ENCODE data around the gene VIL1. TPM values are rescaled to one million over a fixed set of nuclear protein-coding genes. Genes with fewer than 3 reads are reported as not detected.

The VIL1 gene
- total RNA-seq, 3 donors from 2014 or later, result 0.11 to 0.24 (median 0.23) TPM

DNA sequence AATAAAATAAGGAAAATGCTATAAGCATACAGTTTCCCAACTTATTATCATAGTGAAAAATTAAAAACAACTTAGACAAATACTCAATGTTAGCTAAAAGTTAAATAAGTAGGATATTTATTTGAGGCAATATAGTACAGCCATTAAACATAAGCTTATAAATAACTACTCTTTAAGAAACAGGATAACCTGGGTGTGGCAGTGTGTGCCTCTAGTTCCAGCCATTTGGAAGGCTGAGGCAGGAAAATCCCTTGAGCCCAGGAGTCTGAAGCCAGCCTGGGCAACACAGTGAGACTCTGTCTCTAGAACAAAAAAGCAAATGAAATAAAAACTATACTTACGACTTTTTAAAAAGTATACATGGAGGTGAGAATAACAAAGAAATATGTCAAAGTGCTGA lies 39.7 kb downstream of the VIL1 start:
- H3K4me3 Mint-ChIP-seq, result no peak overlapping the region
- DNase-seq (no peak), ATAC-seq (no peak)
- H3K27me3 Mint-ChIP-seq (ENCODE audit: low read depth), result no peaks in the 10 kb centered on the region
- peaks cover 10% of the 10 kb centered on the region for H3K9me3 Mint-ChIP-seq
- no peaks in the 10 kb centered on the region for H3K4me1 Mint-ChIP-seq (ENCODE audit: low read depth)
- peaks cover 40% of the 10 kb centered on the region for H3K36me3 Mint-ChIP-seq (ENCODE audit: insufficient read depth)

- no peaks in the 10 kb centered on the region for H3K9me3 Mint-ChIP-seq
- DNase-seq (no peak), ATAC-seq (no peak)
- peaks cover 17% of the 10 kb centered on the region for H3K36me3 Mint-ChIP-seq (ENCODE audit: insufficient read depth)
- H3K4me1 Mint-ChIP-seq (ENCODE audit: low read depth), result peaks cover 8% of the 10 kb centered on the region
- H3K27me3 Mint-ChIP-seq (ENCODE audit: low read depth), result no peaks in the 10 kb centered on the region
- H3K4me3 Mint-ChIP-seq, result no peak overlapping the region
These were observed 47.2 kb downstream of the VIL1 start for GRCh38 chr2:218465987-218466633.

DNA sequence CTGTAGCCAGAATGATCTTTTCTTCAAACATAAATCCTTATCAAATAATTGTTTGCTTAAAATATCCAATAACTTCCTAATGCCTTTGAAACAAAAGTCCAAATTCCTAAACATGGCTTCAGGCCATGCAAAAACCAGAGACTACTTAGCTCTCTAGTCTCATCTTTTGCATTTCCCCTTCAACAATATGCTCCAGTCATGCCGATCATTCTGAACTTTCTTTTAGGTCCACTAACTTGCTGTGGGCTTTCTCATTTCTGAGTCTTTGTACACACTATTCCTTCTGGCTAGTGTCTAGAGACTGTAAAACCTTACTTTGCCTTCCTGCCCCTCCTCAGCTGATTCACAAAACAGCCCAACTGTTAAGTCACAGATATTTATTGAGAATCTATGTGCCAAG lies 51.5 kb downstream of the VIL1 start:
- Mint-ChIP-seq H3K36me3 (ENCODE audit: insufficient read depth) (peaks cover 25% of the 10 kb centered on the region), H3K4me1 (ENCODE audit: low read depth) (peaks cover 15% of the 10 kb centered on the region), H3K27me3 (ENCODE audit: low read depth) (no peaks in the 10 kb centered on the region), H3K4me3 (no peak overlapping the region), H3K9me3 (no peaks in the 10 kb centered on the region)
- no peak for ATAC-seq
- no peak for DNase-seq

GRCh38 chr2:218471036-218471435 lies 52.1 kb downstream of the VIL1 start:
- Mint-ChIP-seq H3K9me3 (no peaks in the 10 kb centered on the region), H3K4me1 (ENCODE audit: low read depth) (peaks cover 14% of the 10 kb centered on the region), H3K36me3 (ENCODE audit: insufficient read depth) (peaks cover 25% of the 10 kb centered on the region), H3K27me3 (ENCODE audit: low read depth) (no peaks in the 10 kb centered on the region), H3K4me3 (no peak overlapping the region)
- ATAC-seq, result no peak
- DNase-seq, result no peak

GRCh38 chr2:218471982-218472381 lies 53.1 kb downstream of the VIL1 start:
- H3K4me1 Mint-ChIP-seq (ENCODE audit: low read depth), result peaks cover 14% of the 10 kb centered on the region
- peaks cover 25% of the 10 kb centered on the region for H3K36me3 Mint-ChIP-seq (ENCODE audit: insufficient read depth)
- no peaks in the 10 kb centered on the region for H3K27me3 Mint-ChIP-seq (ENCODE audit: low read depth)
- no peaks in the 10 kb centered on the region for H3K9me3 Mint-ChIP-seq
- no peak for DNase-seq
- ATAC-seq, result no peak
- H3K4me3 Mint-ChIP-seq, result no peak overlapping the region

DNA sequence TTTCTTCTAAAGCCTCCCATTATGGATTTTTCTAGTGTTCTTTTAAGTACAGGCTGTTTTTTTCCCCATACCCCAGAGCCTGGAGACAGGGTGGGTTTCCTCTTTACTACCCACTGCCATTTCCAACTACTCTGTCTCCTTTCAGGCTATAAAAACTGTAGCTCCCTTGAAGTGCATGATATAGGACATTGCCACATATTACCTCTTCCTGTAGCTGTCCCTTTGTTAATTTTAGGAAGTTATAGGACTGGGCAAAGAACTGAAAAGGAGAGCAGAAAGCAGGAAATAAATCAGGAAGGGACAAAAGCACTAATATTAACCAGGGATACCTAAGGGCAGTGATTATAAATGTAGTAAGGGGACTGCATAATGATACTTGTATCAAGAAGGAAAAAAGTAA lies 54.1 kb downstream of the VIL1 start:
- ATAC-seq (no peak), DNase-seq (no peak)
- Mint-ChIP-seq H3K27me3 (ENCODE audit: low read depth) (no peaks in the 10 kb centered on the region), H3K36me3 (ENCODE audit: insufficient read depth) (peaks cover 25% of the 10 kb centered on the region), H3K4me1 (ENCODE audit: low read depth) (peaks cover 14% of the 10 kb centered on the region), H3K9me3 (no peaks in the 10 kb centered on the region), H3K4me3 (no peak overlapping the region)

DNA sequence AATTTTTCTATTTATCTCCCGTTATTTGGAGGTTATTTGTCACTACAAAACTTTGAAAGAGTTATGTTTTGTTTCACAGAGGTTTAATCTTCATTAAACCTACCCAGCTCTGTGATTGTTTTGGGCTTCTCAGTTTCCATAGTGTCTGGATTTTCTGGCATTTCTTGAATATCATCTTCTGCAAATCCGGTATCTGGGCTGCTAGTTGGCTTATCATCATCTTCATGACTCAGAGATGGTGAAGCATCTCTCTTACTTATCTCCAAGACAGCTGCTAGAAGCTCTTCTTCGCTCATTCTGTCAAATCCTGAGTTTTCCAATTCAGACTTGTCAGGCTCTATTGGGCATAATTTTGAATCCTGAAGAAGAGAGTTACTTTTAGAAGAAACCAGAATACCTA lies 55.6 kb downstream of the VIL1 start:
- H3K4me1 Mint-ChIP-seq (ENCODE audit: low read depth), result peaks cover 14% of the 10 kb centered on the region
- H3K4me3 Mint-ChIP-seq, result no peak overlapping the region
- H3K36me3 Mint-ChIP-seq (ENCODE audit: insufficient read depth), result peaks cover 26% of the 10 kb centered on the region
- H3K9me3 Mint-ChIP-seq, result no peaks in the 10 kb centered on the region
- no peak for DNase-seq
- no peaks in the 10 kb centered on the region for H3K27me3 Mint-ChIP-seq (ENCODE audit: low read depth)
- no peak for ATAC-seq

- H3K27me3 Mint-ChIP-seq (ENCODE audit: low read depth), result no peaks in the 10 kb centered on the region
- H3K4me1 Mint-ChIP-seq (ENCODE audit: low read depth), result peaks cover 3% of the 10 kb centered on the region
- H3K9me3 Mint-ChIP-seq, result no peaks in the 10 kb centered on the region
- peaks cover 31% of the 10 kb centered on the region for H3K36me3 Mint-ChIP-seq (ENCODE audit: insufficient read depth)
- H3K4me3 Mint-ChIP-seq, result no peak overlapping the region
- ATAC-seq (no peak), DNase-seq (no peak)
These were observed 57.8 kb downstream of the VIL1 start for GRCh38 chr2:218476676-218477075.

GRCh38 chr2:218477247-218477646 lies 58.3 kb downstream of the VIL1 start:
- Mint-ChIP-seq H3K4me3 (no peak overlapping the region), H3K9me3 (no peaks in the 10 kb centered on the region), H3K36me3 (ENCODE audit: insufficient read depth) (peaks cover 31% of the 10 kb centered on the region), H3K27me3 (ENCODE audit: low read depth) (no peaks in the 10 kb centered on the region), H3K4me1 (ENCODE audit: low read depth) (no peaks in the 10 kb centered on the region)
- DNase-seq (no peak), ATAC-seq (no peak)

- peaks cover 30% of the 10 kb centered on the region for H3K36me3 Mint-ChIP-seq (ENCODE audit: insufficient read depth)
- ATAC-seq (no peak), DNase-seq (no peak)
- H3K9me3 Mint-ChIP-seq, result no peaks in the 10 kb centered on the region
- peaks cover 10% of the 10 kb centered on the region for H3K4me1 Mint-ChIP-seq (ENCODE audit: low read depth)
- no peak overlapping the region for H3K4me3 Mint-ChIP-seq
- H3K27me3 Mint-ChIP-seq (ENCODE audit: low read depth), result no peaks in the 10 kb centered on the region
These were observed 59.6 kb downstream of the VIL1 start for GRCh38 chr2:218478544-218478943.

DNA sequence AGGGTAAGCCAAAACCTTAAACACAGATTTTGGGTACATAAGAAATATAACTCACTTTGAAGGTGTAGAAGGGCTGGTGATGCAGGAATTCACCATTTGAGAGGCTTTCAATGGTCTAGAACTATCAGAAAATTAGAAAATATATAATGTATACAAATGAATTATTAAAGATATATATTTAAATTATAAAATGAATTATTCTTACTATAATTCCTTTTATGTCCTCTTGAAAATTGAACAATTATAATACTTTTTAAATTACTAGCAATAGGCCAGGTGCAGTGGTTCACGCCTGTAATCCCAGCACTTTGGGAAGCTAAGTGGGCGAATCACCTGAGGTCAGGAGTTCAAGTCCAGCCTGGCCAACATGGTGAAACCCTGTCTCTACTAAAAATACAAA lies 60.7 kb downstream of the VIL1 start:
- H3K4me3 Mint-ChIP-seq, result no peak overlapping the region
- peaks cover 15% of the 10 kb centered on the region for H3K4me1 Mint-ChIP-seq (ENCODE audit: low read depth)
- no peak for ATAC-seq
- H3K27me3 Mint-ChIP-seq (ENCODE audit: low read depth), result no peaks in the 10 kb centered on the region
- DNase-seq, result no peak
- no peaks in the 10 kb centered on the region for H3K9me3 Mint-ChIP-seq
- peaks cover 30% of the 10 kb centered on the region for H3K36me3 Mint-ChIP-seq (ENCODE audit: insufficient read depth)

DNA sequence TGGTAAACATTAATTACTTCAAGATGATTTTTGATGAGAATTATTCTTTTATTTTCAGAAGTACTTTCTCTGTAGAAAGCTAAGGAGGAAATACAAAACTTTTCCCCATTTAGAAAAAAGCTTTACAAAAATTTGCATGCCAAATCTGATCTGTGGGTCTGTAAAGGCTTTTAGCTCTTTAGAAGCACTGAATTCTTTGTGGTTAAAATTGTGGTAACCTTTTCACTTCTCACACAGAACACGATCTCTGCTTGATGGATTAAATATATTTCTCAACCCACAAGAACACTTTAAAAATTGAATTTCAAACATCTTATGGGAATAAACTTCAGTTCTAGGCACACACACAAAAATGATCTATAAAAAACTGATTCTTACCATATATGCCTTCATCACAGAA lies 63.7 kb downstream of the VIL1 start:
- H3K36me3 Mint-ChIP-seq (ENCODE audit: insufficient read depth), result peaks cover 41% of the 10 kb centered on the region
- no peak overlapping the region for H3K4me3 Mint-ChIP-seq
- DNase-seq, result no peak
- no peaks in the 10 kb centered on the region for H3K9me3 Mint-ChIP-seq
- peaks cover 15% of the 10 kb centered on the region for H3K4me1 Mint-ChIP-seq (ENCODE audit: low read depth)
- H3K27me3 Mint-ChIP-seq (ENCODE audit: low read depth), result no peaks in the 10 kb centered on the region
- ATAC-seq, result no peak

DNA sequence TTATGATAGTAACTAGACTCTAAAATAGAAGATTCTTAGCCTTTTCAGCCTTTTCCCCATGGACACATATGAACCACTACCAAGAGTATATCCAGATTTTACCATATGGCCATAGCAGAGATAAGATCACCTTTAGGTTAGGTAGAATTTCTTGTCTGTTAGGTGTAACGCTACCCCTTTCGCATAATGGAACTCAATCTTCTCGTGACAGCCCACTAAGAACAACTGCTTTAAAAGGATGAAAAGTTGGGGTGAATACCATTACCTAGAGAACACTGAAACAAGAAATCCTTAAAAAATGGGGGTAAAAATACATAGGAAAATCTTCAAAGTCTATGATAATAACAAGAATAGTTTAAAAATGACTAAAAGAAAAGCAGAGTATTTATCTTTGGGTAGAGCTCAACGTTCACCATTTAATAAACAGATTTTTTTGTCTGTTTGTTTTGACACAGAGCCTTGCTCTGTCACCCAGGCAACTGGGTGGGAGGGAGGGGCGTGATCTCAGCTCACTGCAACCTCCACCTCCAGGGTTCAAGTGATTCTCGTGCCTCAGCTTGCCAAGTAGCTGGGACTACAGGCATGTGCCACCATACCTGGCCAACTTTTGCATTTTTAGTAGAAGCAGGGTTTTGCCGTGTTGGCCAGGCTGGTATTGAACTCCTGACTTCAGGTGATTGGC lies 67.2 kb downstream of the VIL1 start:
- no peak overlapping the region for H3K4me3 Mint-ChIP-seq
- ATAC-seq (no peak), DNase-seq (no peak)
- H3K9me3 Mint-ChIP-seq, result no peaks in the 10 kb centered on the region
- peaks cover 15% of the 10 kb centered on the region for H3K4me1 Mint-ChIP-seq (ENCODE audit: low read depth)
- H3K27me3 Mint-ChIP-seq (ENCODE audit: low read depth), result no peaks in the 10 kb centered on the region
- peaks cover 43% of the 10 kb centered on the region for H3K36me3 Mint-ChIP-seq (ENCODE audit: insufficient read depth)

DNA sequence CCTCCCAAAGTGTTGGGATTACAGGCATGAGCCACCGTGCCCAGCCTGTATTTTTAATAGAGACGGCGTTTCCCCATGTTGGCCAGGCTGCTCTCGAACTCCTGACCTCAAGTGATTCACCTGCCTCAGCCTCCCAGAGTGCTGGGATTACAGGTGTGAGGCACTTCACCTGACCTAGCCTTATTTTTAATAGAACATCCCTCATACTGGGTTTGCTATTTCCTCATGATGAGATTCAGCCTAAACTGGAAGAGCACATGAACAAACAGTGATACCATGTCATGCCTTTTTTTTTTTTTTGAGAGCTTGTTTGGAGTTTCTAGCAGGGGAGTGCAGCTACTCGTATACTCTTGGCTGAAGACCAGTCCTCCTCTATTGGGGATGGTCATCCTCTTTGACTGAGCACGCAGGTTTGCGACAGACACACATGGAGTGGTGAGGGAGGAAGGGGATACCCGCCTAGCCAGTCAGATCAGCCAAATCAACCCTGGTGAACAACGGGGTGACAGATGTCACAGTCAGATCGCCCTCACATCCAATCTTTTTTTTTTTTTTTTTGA lies 81.7 kb downstream of the VIL1 start:
- peaks cover 21% of the 10 kb centered on the region for H3K36me3 Mint-ChIP-seq (ENCODE audit: insufficient read depth)
- H3K9me3 Mint-ChIP-seq, result no peaks in the 10 kb centered on the region
- no peak for ATAC-seq
- H3K4me1 Mint-ChIP-seq (ENCODE audit: low read depth), result no peaks in the 10 kb centered on the region
- no peaks in the 10 kb centered on the region for H3K27me3 Mint-ChIP-seq (ENCODE audit: low read depth)
- DNase-seq, result no peak
- H3K4me3 Mint-ChIP-seq, result no peak overlapping the region

GRCh38 chr2:218501665-218502064 lies 82.7 kb downstream of the VIL1 start:
- Mint-ChIP-seq H3K4me1 (ENCODE audit: low read depth) (no peaks in the 10 kb centered on the region), H3K4me3 (no peak overlapping the region), H3K27me3 (ENCODE audit: low read depth) (no peaks in the 10 kb centered on the region), H3K36me3 (ENCODE audit: insufficient read depth) (peaks cover 22% of the 10 kb centered on the region), H3K9me3 (no peaks in the 10 kb centered on the region)
- no peak for ATAC-seq
- no peak for DNase-seq
